HG03064 (cell line): Measurements from ENCODE around the gene RBM33.
"Not testable (repeated sequence)": the region's sequence is repeated elsewhere in the genome, so short reads cannot be mapped to it uniquely, and the experiment has no call there.

ENCODE experiments used
- ATAC-seq: cut with Tn5 transposase; IDR thresholded peaks from one replicate; pipeline ENCODE4 v1.9.1; 2021; ENCODE audit warnings: low read depth; ENCODE audit not compliant: unreplicated experiment

The RBM33 gene

GRCh38 chr7:155644178-155644970, at the start of gene RBM33:
TSS of gene RBM33 (plus strand) at chr7:155644661. CDS start at chr7:155644877, 216 bp downstream.
- peak; percentile 83 for ATAC-seq

- ATAC-seq = no peak
Measured at GRCh38 chr7:155594961-155595366, 49.5 kb upstream of the RBM33 start.

GRCh38 chr7:155597753-155598140, 46.7 kb upstream of the RBM33 start:
- ATAC-seq = no peak

- ATAC-seq = no peak
Measured at GRCh38 chr7:155598810-155599210, 45.7 kb upstream of the RBM33 start.

GRCh38 chr7:155602156-155602555, 42.3 kb upstream of the RBM33 start:
- no peak for ATAC-seq

GRCh38 chr7:155602750-155603149, 41.7 kb upstream of the RBM33 start:
- ATAC-seq = no peak

GRCh38 chr7:155603205-155603857, 41.1 kb upstream of the RBM33 start:
- ATAC-seq = no peak

- no peak for ATAC-seq
Measured at GRCh38 chr7:155603858-155604503, 40.5 kb upstream of the RBM33 start.

- no peak for ATAC-seq
Measured at GRCh38 chr7:155604504-155604997, 39.9 kb upstream of the RBM33 start.

- ATAC-seq = no peak
Measured at GRCh38 chr7:155609185-155609584, 35.3 kb upstream of the RBM33 start.

GRCh38 chr7:155610633-155611193, 33.7 kb upstream of the RBM33 start:
- no peak for ATAC-seq

- ATAC-seq = no peak
Measured at GRCh38 chr7:155611808-155612447, 32.5 kb upstream of the RBM33 start.

- ATAC-seq = no peak
Measured at GRCh38 chr7:155612658-155613057, 31.8 kb upstream of the RBM33 start.

GRCh38 chr7:155615085-155615484, 29.4 kb upstream of the RBM33 start:
- not testable (repeated sequence) for ATAC-seq

GRCh38 chr7:155618708-155619633, 25.5 kb upstream of the RBM33 start:
- ATAC-seq = no peak

- ATAC-seq = no peak
Measured at GRCh38 chr7:155619634-155620271, 24.7 kb upstream of the RBM33 start.

GRCh38 chr7:155620497-155620896, 24.0 kb upstream of the RBM33 start:
- no peak for ATAC-seq

- ATAC-seq = no peak
Measured at GRCh38 chr7:155621418-155621980, 23.0 kb upstream of the RBM33 start.

- no peak for ATAC-seq
Measured at GRCh38 chr7:155624412-155624811, 20.0 kb upstream of the RBM33 start.
